ENCODE data around the gene RCHY1.

GRCh38 chr4:75494563-75494962, 19.6 kb downstream of the RCHY1 start:
- TF ChIP-seq CTCF (IDR thresholded peaks at IDR 0.05) (no peak), POLR2A (IDR thresholded peaks at IDR 0.05) (no peak), EP300 (IDR thresholded peaks at IDR 0.05) (peak in 1 of 4 donors; percentile 50)
